KMS-11 (cell line): ENCODE data around the gene NLRC5.

Source experiments
- H2AFZ ChIP-seq: fragments of 200-600 bp; sonication (generic); 2 replicates; pipeline ENCODE4 v1.6.1; 2016; ENCODE audit warnings: antibody characterized with exemption, mixed run types, low read depth
- H3K27ac ChIP-seq: fragments of 200-600 bp; sonication (generic); 2 replicates; pipeline ENCODE4 v1.6.1; 2016; ENCODE audit warnings: mild to moderate bottlenecking, mixed run types
- H3K27me3 ChIP-seq: fragments of 200-600 bp; sonication (generic); 2 replicates; pipeline ENCODE4 v1.6.1; 2017; ENCODE audit warnings: mild to moderate bottlenecking, low read depth, mixed run types, moderate library complexity; ENCODE audit not compliant: insufficient read depth
- H3K36me3 ChIP-seq: fragments of 200-600 bp; sonication (generic); 2 replicates; pipeline ENCODE4 v1.6.1; 2017; ENCODE audit warnings: mild to moderate bottlenecking, mixed run types; ENCODE audit not compliant: insufficient read depth
- H3K4me1 ChIP-seq: fragments of 200-600 bp; sonication (generic); 2 replicates; pipeline ENCODE4 v1.6.1; 2016; ENCODE audit warnings: mild to moderate bottlenecking, low read depth, mixed run types; ENCODE audit not compliant: poor library complexity, severe bottlenecking
- H3K4me2 ChIP-seq: fragments of 200-600 bp; sonication (generic); 2 replicates; pipeline ENCODE4 v1.7.0; 2016; ENCODE audit warnings: mild to moderate bottlenecking, mixed run types
- H3K4me3 ChIP-seq: fragments of 200-600 bp; sonication (generic); IDR thresholded peaks from 2 replicates; pipeline ENCODE4 v1.6.1; 2017; ENCODE audit warnings: low read depth, low read length, mixed read lengths; ENCODE audit not compliant: insufficient read depth
- H3K79me2 ChIP-seq: fragments of 200-600 bp; sonication (generic); 2 replicates; pipeline ENCODE4 v1.6.1; 2016; ENCODE audit warnings: low read depth, mixed run types; ENCODE audit not compliant: insufficient read depth
- H3K9ac ChIP-seq: fragments of 200-600 bp; sonication (generic); 2 replicates; pipeline ENCODE4 v1.6.1; 2016; ENCODE audit warnings: mild to moderate bottlenecking, mixed run types
- H4K20me1 ChIP-seq: fragments of 200-600 bp; sonication (generic); 2 replicates; pipeline ENCODE4 v1.6.1; 2016; ENCODE audit warnings: mild to moderate bottlenecking, mixed run types; ENCODE audit not compliant: insufficient read depth
- TF ChIP-seq, protein P1 (sequence below): fragments of 200-600 bp; sonication (generic); conservative IDR thresholded peaks from 2 replicates; pipeline ENCODE4 v1.6.1; 2017; ENCODE audit warnings: low read depth, mild to moderate bottlenecking, antibody characterized with exemption, low read length, moderate library complexity, mixed read lengths

Gene NLRC5

DNA sequence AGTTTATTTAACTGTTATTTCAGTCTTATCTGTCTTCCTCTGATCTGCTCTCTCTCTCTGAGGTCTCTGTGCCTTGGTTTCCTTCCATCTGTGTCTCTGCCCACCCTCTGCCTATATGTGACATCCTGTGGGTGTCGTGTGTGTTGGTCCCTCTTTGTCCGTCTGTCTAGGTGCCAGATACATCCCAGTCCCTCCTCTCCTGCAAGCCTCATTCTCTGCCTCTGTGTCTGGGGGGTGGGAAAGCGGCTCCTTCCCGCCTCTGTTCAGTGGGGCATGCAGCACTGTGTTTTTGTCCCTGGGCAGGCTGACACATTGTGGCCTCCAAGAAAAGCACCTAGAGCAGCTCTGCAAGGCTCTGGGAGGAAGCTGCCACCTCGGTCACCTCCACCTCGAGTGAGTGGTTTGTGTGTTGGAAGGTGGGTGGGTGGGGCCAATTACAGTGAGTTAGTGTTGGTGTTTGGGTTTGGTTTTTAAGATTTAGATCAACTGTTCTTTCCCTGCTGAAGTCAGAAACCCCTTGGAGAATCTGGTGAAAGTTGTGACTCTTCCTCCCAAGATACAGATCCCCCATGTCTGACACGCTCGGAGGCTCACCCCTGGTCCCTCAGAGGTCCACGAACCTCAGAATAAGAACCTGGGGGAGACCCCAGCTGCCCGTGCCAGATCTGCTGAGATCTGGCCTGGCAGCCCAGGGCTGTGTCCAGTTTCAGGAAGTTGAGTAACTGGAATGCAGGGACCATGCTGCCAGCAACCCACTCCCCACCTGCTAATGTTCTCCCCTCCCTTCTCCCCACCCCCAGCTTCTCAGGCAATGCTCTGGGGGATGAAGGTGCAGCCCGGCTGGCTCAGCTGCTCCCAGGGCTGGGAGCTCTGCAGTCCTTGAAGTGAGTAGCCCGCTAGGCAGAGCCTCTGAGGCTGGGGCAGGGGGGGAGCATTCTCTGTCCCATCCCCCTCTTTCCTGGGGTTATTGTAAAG, 52.1 kb downstream of the NLRC5 start:
- Histone ChIP-seq H3K4me3 (no peak overlapping the region), H4K20me1 (no peaks in the 10 kb centered on the region), H3K4me2 (peak overlapping the region; percentile 67), H3K36me3 (no peaks in the 10 kb centered on the region), H2AFZ (peak overlapping the region; percentile 13; the same call in 1 of the 2 replicates), H3K27me3 (no peaks in the 10 kb centered on the region), H3K9ac (peak overlapping the region; percentile 37), H3K27ac (peak overlapping the region; percentile 88), H3K4me1 (peaks cover 73% of the 10 kb centered on the region), H3K79me2 (no peaks in the 10 kb centered on the region)
- TF ChIP-seq, protein P1, sequence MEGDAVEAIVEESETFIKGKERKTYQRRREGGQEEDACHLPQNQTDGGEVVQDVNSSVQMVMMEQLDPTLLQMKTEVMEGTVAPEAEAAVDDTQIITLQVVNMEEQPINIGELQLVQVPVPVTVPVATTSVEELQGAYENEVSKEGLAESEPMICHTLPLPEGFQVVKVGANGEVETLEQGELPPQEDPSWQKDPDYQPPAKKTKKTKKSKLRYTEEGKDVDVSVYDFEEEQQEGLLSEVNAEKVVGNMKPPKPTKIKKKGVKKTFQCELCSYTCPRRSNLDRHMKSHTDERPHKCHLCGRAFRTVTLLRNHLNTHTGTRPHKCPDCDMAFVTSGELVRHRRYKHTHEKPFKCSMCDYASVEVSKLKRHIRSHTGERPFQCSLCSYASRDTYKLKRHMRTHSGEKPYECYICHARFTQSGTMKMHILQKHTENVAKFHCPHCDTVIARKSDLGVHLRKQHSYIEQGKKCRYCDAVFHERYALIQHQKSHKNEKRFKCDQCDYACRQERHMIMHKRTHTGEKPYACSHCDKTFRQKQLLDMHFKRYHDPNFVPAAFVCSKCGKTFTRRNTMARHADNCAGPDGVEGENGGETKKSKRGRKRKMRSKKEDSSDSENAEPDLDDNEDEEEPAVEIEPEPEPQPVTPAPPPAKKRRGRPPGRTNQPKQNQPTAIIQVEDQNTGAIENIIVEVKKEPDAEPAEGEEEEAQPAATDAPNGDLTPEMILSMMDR = no peak

DNA sequence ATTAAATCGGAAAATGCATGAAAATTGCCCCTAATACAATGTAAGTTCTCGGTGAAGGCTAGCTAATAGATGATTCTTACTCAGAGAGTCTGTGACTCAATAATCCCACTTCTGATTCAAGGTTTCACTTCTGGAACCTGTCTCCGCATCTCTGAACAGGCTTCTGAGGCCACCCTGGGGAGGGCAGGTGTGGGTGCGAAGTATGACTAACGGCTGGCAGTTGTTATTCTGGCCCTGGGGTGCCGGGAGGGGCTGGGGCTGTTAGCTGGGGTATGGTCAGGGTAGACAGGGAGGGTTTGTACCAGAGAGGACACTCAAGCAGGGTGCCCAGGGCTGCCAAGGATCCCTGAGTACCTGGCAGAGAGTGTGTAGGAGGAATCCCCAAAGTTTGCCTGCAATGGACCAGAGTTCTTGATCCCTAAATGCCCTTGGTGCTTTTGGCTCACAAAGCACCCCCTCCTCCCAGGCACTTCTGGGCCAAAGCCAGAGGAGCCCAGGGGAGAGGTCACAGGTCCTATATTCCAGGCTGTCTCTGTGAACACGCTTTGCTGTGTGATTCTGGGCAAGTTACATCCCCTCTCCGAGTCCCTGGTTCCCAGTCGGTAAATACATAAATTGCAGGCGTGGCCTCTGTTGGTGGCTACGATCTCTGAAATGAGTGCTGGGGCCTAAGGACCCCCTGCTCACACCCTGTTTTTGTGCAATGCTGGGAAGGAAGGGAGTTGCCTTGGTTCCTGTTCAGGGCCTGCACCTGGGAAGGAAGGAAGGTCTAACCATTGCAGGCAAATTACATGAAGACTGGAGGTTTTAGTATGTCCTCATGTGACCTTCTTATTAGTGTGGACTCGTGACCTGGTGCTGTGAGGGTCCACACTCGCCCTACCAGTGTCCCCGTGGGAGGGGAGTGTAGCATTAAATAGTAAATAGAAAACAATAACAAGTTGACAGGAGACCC, 53.1 kb downstream of the NLRC5 start:
- peak overlapping the region; percentile 88 for H3K27ac ChIP-seq
- TF ChIP-seq, protein P1 = no peak
- H2AFZ ChIP-seq = peak overlapping the region; percentile 13; the same call in 1 of the 2 replicates
- H3K36me3 ChIP-seq = no peaks in the 10 kb centered on the region
- no peak overlapping the region for H3K4me3 ChIP-seq
- peak overlapping the region; percentile 67 for H3K4me2 ChIP-seq
- H3K4me1 ChIP-seq = peaks cover 70% of the 10 kb centered on the region
- H3K27me3 ChIP-seq = no peaks in the 10 kb centered on the region
- H3K79me2 ChIP-seq = no peaks in the 10 kb centered on the region
- peak overlapping the region; percentile 37; the same call in 1 of the 2 replicates for H3K9ac ChIP-seq
- H4K20me1 ChIP-seq = no peaks in the 10 kb centered on the region

DNA sequence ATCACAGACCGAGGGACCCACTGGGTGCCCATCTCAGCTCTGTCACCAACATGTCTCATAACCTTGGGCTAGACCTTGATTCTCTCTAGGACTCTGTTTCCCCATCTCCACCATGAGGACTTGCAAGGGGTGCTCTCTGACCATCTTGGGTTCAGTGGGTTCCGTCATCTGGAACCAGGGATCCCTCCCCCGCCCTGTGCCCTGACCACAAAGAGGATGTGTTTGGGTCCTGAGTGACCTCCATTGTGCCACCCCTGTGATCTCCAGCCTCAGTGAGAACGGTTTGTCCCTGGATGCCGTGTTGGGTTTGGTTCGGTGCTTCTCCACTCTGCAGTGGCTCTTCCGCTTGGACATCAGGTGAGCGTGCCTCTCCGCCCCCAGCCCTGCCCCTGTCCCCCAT, 53.9 kb downstream of the NLRC5 start:
- Histone ChIP-seq H3K4me1 (peaks cover 70% of the 10 kb centered on the region), H3K27ac (peak overlapping the region; percentile 88), H4K20me1 (no peaks in the 10 kb centered on the region), H3K4me3 (no peak overlapping the region), H3K79me2 (no peaks in the 10 kb centered on the region), H3K9ac (peak overlapping the region; percentile 37; the same call in 1 of the 2 replicates), H3K36me3 (no peaks in the 10 kb centered on the region), H3K27me3 (no peaks in the 10 kb centered on the region), H3K4me2 (peak overlapping the region; percentile 67), H2AFZ (no peak overlapping the region)
- TF ChIP-seq, protein P1 = no peak

DNA sequence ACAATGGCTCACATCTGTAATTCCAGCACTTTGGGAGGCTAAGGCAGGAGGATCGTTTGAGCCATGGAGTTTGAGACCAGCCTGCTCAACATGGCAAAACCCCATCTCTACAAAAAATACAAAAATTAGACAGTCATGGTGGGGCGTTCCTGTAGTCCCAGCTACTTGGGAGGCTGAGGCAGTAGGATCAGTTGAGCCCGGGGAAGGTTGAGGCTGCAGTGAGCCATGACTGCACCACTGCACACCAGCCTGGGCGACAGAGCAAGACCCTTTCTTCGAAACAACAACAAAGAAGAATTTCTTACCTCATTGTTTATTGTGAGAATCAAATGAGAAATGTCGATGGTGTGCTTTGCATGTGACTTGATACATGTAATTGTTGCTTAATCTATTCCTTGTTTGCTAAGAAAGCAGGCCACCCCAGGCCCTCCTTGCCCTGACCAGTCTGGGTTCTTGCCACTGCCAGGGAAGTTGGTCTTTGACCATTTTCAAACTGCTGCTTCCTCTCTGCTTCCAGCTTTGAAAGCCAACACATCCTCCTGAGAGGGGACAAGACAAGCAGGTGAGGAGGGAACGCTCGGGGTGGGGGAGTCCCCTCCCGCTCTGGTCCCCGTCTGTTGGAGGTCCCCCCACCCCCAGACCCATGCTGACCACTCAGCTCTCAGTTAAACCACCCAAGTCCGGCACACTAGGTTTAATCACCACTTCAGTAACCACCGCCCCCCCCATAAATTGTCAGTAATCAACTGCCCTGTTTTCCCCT, 55.8 kb downstream of the NLRC5 start:
- H2AFZ ChIP-seq = no peak overlapping the region
- TF ChIP-seq, protein P1 = no peak
- H3K27ac ChIP-seq = no peak overlapping the region
- H4K20me1 ChIP-seq = no peaks in the 10 kb centered on the region
- H3K4me3 ChIP-seq = no peak overlapping the region
- H3K9ac ChIP-seq = no peak overlapping the region
- H3K4me1 ChIP-seq = peaks cover 70% of the 10 kb centered on the region
- H3K79me2 ChIP-seq = no peaks in the 10 kb centered on the region
- H3K36me3 ChIP-seq = no peaks in the 10 kb centered on the region
- H3K27me3 ChIP-seq = no peaks in the 10 kb centered on the region
- H3K4me2 ChIP-seq = no peak overlapping the region
